GM21825 (cell line): ENCODE measurements around the gene ALG12.

Experiments
- ATAC-seq: cut with Tn5 transposase; IDR thresholded peaks from one replicate; pipeline ENCODE4 v1.9.1; 2021; ENCODE audit warnings: mild to moderate bottlenecking, moderate library complexity; ENCODE audit not compliant: unreplicated experiment

The ALG12 gene

DNA sequence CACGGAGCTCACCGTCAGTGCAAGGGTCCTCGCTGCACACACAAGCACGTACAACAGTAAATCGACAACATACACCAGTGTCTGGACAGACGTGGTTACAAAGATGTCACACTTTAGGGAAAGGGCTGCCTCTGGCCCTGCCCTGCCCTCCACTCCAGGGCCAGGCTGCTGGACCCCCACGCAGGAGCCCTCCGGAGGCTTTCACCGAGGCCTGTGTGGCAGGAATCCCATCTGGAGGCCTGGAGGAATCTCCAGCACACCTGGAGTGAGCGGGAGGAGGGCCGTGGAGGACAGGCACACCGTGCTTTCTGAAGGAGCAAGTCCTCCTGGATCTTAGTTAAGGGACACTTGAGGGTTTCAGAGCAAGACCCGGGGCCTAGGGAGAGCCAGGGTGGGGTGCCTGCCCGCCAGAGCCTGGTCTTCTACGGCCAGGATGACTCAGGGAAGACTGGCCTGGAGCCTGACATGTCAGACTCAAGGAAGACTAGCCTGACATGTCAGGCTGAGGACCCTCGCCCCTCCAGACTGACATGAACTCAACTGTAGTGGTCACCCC lies 40.2 kb upstream of the ALG12 start:
- ATAC-seq, result no peak

DNA sequence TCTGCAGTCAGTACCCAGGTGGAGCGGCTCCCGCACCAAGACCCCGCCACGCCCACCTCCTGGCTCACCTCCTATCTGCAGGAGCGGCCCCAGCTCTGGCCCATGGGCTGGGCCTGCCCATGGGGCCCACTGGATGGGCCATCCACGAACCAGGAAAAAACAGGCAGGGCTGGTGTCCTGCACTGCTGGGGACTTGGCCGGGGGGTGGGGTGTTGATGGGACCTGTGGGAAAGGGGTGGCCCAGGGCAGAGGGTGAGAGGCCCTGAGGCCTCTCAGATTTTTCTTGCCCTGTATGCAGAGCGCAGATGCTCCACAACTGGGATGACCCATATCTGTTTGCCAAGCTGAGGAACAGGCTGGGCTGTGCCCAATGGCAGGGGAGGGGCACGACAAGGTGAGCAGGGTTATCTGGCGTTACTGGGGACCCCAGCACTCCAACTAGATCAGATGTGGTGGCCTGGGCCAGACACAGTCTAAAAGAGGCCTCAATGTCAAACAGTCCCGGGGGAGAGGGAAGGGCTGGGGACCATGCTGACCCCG lies 39.7 kb upstream of the ALG12 start:
- no peak for ATAC-seq

DNA sequence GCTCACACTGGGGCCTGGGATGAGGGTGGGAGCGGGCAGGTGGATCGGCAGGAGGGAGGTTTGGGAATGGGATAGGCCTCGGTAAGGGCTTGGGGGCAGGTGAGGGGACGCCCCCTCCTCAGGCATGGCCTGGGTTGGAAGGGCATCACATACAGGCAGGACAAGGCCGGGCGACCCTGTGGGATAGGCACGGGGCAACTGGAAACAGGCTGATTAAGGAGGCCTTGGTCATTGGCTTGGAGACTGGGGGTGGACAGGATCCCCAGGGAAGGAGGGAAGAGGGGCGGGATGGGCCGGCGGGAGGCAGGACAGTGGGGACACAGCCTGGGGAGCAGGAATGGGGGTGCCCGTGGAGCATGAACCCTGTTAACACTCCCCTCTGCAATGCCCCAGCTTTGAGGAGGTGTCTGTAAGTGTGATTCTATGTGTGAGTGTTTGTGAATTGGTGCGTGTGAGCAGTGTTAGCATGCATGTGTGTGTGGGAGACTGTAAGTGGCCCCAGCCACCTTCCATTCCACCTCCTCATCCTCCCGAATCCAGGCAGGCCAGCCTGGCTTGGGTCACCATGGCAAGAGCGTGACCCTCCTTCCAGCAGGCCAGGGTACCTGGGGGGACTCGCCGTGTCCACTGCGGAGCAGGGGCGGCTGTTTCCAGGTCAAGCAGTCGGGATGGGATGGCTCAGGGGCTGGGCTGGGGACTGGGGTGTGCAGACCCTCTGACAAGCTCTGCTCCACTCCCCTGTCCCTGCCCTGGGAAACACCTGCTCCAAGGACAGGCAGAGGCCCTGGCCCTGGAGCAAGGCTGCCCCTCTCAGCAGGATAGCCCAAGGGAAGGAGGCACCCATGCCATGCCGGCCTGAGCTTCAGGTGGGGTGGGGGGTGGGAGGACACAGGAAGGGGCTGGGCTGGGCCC lies 38.9 kb upstream of the ALG12 start:
- ATAC-seq, result no peak

DNA sequence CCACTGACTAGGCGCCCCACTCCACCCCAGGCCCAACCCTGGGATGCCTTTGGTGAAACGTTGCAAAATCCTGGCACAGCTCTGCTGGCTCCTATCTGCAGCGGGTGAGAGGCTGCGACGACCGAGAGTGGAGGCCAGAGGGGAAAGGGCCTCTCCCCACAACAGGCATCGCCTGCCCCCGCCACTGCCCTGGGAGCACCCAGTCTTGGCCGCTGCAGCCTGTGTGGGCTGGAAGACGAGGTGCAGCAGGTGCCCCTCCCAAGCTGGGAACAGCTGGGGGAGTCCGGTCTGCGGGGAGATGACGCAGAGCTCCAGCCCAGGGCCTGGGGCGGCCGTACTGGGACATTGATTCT lies 38.2 kb upstream of the ALG12 start:
- ATAC-seq, result no peak

DNA sequence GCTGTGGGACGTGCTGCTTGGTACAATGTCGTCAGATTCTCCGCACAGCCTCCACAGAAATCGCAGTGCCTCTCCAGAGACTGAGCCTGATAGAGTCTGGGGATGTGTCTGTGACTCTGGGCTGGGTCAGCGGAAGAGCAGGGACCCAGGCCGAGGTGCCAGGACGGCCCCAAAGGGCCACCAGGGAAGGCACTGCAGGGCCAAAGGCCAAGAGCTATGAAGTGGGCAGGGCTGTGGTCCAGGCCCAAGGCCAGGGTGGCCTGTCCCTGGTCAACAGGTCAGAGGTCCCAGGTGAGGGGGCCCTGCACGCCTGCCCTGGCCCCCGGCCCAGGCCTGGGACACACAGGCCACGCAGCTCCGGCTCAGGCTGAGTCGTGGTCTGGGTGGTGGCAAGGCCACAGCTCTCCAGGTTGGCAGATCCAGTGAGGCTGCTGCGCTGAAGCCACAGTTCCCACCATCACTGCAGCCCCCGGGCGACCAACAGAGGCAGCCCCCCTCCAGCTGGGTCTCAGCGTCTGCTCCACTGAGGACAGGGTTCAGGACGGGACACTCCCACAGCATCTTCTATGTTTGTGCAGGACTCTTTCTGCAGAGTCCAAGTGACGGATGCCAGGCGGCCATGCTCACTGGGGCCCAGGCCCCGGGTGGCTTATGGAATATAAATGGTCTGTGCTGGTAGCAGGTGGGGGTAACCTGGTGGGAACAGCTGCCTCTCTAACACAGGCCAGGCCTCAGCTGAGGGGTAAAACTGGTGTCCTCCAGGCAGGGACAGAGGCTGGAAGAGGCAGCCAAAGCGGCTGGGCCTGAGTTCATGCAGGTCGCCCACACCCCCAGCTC lies 37.6 kb upstream of the ALG12 start:
- ATAC-seq, result no peak

DNA sequence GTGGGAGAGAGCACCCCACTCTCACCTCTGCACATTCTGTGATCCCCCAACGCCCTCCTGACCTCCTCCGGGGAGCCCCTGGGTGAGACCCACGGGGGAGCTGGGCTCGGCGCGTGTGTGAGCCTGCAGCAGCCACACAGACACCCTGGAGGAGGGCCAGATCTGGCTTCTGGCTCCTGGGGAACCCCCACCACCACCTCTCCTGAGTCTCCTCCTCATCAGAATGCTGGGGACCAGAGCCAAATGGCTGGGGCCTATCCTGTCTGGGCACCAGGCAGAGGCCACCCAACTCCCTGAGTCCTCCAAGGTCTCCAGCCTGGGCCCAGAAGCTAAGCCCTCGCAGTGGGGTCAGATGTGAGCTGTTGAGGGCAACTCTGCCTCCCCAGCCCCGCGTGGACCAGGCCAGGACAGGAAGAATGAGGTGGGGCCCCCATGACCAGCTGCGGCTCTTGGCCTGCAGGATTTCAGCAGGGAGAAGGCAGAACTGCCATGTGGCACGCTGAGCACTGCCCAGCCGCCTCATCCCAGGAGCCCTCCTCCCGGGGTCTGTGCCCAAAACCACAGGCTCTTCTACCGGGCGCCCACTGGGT lies 36.8 kb upstream of the ALG12 start:
- no peak for ATAC-seq

DNA sequence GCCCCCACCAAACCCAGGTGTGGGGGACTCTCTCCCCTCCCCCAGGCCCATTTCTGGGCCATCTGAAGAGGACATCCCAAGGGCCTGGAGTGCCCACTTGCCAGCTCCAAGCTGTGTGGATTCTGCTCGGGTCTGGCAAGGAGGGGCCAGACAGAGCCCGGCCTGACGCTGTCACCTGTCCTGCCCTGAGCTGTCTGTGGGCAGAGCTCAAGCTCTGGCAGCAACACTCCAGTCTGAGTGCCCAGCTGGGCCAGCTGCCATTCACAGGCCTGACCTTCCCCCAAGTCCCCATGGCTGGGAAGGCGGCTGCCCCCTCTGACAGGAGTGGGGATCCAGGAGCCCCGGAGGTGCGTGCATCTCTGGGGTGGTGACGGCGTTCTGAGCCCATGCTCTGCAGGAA lies 36.1 kb upstream of the ALG12 start:
- ATAC-seq, result no peak

DNA sequence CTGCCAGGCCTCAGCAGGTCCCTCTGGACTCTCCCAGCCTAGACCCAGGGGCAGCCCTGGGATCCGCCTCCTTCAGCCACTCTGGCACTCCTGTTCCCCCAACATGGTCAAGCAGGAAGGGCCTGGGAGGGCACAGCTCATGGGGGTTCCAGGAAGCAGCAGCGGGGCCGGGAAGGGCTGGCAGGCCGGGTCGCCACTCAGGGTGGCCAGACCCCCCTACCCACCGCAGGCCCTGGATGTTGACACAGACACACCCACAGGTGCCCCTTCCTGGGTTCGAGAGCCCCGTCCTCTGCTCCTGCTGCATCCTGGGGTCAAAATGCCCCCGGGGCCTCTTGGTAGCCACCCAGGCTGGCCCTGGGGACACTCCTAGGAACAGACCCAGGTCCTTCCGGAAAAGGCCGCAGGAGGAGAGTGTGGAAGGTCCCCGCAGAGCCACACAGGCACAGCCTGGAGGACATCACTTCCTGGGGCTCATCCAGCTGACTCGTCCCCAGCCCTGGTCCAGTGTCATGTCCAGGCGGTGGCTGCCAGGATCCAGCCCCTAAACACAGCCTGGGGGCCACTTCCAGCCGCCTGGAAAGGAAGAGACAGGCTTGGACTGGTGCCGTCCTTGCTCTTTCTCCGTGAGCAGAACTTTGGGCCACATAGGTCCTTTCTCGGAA lies 35.6 kb upstream of the ALG12 start:
- ATAC-seq, result no peak

DNA sequence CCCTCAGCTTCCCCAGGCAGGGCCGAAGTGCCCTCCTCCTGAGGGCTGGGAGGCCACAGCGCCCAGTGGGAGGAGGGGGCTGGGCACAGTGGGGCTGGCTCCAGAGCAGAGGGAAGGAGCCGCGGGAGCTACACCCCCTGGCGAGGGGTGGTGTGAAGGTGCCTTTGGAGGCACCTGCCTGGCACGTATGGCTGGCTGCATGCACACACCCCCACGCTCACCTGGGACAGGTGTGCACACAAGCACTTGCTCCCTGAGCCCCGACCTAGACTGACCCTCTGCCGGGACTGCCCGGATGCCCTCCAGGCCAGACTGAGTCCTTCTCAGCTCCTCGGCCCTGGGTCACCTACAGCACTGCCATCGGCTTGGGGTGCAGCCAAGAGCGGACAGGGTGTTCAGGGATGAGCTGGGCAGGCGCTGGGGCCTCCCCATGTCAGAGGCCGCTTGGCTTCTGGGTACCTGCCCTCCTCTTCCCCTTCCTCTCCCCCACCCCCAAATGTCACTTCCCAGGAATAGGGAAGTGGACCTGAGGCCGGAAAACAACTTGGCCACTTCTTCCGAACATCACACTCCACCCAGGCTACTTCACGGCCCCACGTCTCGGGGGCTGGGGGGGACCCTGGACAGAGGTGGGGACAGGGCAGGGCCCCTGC lies 34.9 kb upstream of the ALG12 start:
- ATAC-seq, result no peak

DNA sequence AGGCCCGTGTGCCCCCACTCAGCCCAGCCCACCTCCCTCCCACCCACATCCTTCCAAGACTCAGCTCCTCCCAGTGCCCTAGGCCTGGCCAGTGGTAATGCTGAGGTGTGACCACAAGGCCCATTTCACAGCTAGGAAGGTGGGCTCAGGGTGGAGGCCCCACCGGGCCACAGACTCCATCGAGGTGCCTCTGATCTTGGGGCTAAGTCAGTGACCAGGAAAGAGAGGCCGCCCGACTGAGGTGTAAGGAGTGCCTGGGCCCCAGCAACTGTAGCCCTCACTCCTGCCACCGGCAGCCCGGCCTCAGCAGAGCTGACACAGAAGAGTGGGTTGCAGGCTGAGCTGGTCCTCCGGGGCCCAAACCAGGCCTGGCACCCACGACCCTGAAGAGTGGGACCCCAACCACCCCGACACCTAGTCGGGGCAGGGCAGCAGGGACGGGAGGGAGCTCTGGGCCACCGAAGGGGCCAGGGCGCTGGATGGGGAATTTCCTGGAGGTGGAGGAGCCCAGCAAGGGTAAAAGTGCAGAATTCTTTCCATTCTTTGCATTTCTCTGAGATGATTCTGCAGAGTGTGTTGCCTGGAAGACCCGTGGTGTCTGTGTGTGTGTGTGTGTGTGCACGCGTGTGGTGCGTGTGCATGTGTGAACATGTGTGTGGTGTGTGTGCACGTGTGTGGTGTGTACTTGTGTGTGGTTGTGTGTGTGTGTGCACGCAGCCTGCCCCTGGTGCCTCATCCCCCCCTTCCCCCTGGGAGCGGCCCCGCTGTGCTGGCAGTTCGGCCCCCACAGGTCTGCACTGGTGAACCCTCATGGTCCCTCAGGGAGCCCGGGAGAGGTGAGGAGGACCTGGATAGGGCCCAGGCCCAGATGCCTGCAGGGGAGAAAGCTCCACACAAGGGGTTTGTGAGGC lies 34.0 kb upstream of the ALG12 start:
- no peak for ATAC-seq

DNA sequence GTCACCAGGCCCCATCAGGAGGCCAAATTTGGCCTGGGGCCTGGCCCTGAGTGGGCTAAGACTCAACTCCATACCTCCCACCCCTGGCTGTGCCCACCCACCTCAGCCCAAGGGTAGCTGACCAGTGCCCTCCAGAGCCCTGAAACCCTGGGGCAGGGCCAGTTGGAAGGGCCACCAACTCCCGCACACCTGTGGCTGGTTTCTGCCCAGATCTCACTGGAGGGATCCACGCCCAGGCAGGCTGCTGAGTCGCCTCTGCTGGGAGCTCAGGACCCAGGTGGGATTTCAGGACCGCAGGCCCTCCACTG lies 33.4 kb upstream of the ALG12 start:
- ATAC-seq, result no peak

DNA sequence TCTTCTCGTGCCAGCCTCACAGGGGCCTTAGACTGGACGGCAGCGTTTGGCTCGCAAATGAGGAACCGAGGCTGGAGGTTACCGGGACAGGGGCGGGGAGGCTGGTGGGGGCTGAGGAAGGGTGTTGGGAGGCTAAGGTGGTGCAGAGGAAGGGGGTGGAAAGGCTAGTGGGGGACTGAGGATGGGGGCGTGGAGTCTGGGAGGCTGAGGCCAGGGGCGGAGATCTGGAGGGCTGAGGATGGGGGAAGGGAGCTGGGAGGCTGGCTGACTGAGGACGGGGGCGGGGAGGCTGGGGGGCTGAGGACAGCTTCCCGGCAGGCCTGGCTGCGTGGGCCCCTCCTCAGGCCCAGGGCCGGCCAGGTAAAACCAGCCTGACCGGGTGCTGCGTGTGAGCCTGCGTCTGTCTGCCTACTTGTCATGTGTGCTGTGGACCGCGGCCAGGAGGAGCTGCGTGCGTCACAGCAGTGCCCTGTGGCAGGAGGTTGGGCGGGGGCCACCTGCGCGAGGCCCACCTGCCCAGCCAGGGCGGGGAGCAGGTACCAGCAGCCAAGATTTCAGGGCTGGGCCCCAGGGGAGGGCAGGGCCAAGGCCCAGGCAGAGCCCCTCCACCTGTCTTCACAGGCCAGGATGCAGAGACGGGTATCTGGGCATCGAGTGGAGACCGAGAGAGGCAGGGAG lies 32.9 kb upstream of the ALG12 start:
- no peak for ATAC-seq

DNA sequence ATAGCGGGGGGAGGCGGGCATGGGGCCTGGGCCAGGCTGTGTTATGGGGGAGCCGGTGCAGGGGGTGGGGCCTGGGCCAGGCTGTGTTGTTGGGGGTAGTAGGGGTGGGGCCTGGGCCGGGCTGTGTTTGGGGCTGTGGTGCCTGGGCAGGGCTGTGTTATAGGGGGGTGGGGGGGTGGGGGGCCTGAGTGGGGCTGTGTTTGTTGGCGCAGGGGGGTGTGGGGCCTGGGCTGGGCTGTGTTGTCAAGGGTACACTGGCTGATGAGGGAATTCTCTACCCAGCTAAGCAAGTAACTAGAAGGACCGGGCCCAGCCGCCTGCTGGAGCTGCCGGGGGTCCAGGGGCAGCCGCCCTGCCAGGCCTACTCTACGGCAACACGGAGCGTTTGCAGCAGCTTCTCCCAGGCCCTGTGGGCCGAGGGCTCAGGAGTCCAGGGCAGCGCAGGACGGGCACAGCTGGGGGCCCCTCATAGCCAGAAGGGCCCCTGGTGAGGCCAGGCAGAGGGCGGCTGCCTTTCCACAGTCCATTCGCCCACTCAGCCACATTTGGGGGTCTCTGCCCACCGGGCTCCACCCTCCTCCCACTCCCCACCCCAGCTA lies 32.3 kb upstream of the ALG12 start:
- ATAC-seq, result no peak

DNA sequence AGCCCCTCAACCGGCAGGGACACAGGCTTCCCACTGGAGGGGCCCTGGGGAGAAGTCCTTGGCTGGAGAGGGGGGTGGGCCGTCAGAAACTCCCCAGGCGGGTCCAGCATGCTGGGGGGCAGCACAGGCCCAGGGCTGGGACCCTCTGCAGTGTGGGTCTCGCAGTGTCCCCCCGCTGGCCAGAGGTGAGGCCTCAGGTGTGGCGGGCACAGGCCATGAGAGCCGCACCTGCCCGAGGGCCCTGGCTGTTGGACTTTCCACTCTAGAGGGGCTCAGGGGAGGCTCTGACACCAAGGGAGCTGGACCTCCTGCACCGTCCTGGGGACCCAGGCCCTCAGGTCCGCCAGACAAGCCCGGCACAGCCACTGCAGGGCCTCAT lies 31.7 kb upstream of the ALG12 start:
- no peak for ATAC-seq

DNA sequence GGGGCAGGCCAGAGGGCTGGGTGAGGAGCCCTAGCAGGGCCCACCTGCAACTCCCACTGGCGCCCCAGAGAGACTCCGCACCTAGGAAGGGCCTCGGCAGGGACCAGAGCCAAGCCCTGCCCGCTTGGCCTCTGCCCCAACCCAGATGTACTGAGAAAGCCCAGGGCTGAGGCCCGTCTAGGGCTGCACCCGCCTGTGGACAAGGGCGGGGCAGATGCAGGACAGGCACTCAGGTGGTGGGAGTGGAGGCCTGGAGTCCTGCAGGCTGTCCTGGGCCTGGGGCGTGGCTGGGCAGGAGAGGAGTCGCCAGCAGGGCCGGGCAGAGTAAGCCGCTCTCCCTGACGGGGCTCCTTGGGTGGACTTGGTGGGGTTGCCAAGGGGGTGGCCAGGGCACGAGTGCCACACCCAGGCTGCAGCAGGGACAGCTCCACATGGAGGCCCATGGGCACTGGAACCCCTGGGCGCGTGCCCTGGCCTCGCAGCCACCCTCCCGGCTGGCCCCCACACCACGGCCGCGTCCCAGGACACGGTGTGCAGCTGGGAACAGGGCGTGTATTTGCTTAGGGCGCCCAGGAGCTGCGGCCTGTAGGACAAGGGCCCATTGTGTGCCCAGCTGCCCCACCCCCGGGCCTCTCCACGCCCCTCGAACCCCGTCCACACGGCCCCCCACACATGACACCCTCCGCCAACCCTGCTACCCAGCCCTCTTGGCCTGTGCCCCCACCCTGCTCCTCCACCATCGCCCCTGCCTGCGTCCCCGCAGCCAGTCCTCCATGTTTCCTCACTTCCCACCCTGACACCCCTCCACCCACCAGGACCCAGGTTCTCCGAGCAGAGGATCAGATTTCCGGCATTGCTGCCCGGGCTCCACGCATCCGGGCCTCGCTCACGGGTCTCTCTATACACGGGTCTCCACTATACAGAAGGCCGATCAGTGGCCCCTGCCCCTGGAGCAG lies 31.0 kb upstream of the ALG12 start:
- ATAC-seq, result no peak

DNA sequence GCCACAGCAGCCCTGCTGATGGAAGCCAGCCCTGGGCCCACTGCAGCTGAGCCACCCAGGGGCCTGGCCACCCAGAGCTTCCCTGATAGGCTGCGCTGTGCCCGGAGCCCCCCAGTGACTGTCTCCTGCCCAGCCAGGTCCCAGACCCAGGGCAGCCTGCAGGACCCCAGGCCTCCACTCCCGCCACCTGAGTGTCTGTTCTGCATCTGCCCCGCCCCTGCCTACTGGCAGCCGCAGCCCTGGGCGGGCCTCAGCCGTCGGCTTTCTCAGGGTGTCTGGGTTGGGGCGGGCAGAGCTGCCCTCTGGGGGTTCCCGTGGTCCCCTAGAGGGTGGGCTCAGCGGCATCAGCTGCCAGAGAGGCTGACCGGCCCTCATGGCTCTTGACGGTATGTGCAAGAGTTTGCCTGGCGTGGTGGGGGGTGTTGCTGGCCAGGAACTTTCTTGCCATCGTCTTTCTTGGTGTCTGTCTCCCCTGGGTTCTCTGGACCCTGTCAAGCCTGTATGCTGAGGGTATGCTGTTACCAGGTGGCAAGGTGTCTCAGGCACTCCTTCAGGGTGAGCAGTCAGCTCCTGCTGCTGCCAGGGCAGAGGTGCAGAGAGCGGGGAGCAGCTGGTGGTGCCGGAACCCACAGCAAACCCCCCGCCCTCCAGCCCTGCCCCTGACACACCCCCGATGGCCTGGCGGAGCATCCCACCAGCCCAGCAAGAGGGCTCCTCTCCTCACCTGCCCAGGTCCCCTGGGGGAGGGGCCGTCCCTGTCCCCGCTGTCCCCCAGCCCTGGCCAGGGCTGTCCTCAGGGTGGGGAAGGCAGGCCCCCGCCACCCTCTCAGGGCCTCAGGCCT lies 30.1 kb upstream of the ALG12 start:
- ATAC-seq, result no peak

DNA sequence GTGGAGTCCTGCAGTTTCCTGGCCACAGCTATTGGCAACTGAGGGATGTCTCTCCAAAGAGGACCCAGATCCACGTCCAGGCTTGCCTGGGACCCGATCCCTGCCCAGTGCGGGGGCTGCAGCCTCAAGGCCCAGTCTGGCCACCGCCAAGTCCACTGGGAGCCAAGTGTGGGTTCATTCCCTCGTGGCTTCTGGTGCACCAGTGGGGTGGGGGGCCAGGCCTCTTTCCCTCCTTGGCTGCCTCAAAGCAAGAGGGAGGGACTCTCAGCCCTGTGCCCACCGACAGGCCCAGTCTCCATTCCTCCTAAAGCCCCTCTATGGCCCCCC lies 29.0 kb upstream of the ALG12 start:
- ATAC-seq, result no peak
